Liver (tissue), 9 donors: ENCODE measurements around the gene PPIA. TPM values are rescaled to one million over a fixed set of nuclear protein-coding genes. Genes with fewer than 3 reads are reported as not detected.

Experiments used
- DNase-seq: peaks from one replicate; pipeline ENCODE4 v3.0.0-alpha.2; 2017; ENCODE audit warnings: low spot score
- H3K27ac ChIP-seq, 2 donors: one replicate each; pipeline ENCODE4 v1.7.0; 2013; ENCODE audit warnings: inconsistent platforms in 2 of 2, low read length in 2 of 2, control low read depth in 1 of 2, low read depth in 1 of 2, mild to moderate bottlenecking in 1 of 2
- H3K27me3 ChIP-seq, 4 donors: one replicate each; pipeline versions ENCODE4 v1.6.1 to v1.7.0; 2013; ENCODE audit warnings: low read length in 3 of 4, inconsistent platforms in 1 of 4, mild to moderate bottlenecking in 1 of 4, moderate library complexity in 1 of 4; ENCODE audit not compliant: control insufficient read depth in 4 of 4, insufficient read depth in 4 of 4
- H3K36me3 ChIP-seq, 4 donors: one replicate each; pipeline versions ENCODE4 v1.6.1 to v1.7.0; 2013; ENCODE audit warnings: low read length in 3 of 4, mild to moderate bottlenecking in 3 of 4, low read depth in 1 of 4, moderate library complexity in 1 of 4; ENCODE audit not compliant: control insufficient read depth in 4 of 4, insufficient read depth in 3 of 4
- H3K4me1 ChIP-seq, 4 donors: one replicate each; pipeline versions ENCODE4 v1.6.1 to v1.7.0; 2013; ENCODE audit warnings: low read length in 3 of 4, mild to moderate bottlenecking in 3 of 4, moderate library complexity in 1 of 4; ENCODE audit not compliant: control insufficient read depth in 4 of 4, insufficient read depth in 4 of 4
- H3K4me3 ChIP-seq, 3 donors: one replicate each; pipeline versions ENCODE4 v1.6.1 to v1.7.0; 2013; ENCODE audit warnings: low read length in 3 of 3, control low read depth in 1 of 3, low read depth in 1 of 3, mild to moderate bottlenecking in 1 of 3
- H3K9ac ChIP-seq, 2 donors: one replicate each; pipeline ENCODE4 v1.7.0; 2013; ENCODE audit warnings: low read length in 2 of 2, mild to moderate bottlenecking in 2 of 2, moderate library complexity in 2 of 2, control low read depth in 1 of 2, low read depth in 1 of 2
- H3K9me3 ChIP-seq, 4 donors: one replicate each; pipeline versions ENCODE4 v1.6.1 to v1.7.0; 2013; ENCODE audit warnings: low read length in 3 of 4; ENCODE audit not compliant: control insufficient read depth in 4 of 4
- CTCF ChIP-seq: fragments of 150-350 bp; IDR thresholded peaks from 2 replicates; pipeline ENCODE4 v1.5.1; 2017; ENCODE audit warnings: improper control_type of control experiment, low read depth, low read length; ENCODE audit not compliant: missing input control
- EGR1 ChIP-seq, 2 donors: IDR thresholded peaks; 2 replicates each; pipeline ENCODE4 v1.6.1; 2016 to 2018; ENCODE audit warnings: antibody characterized with exemption in 2 of 2, low read depth in 2 of 2
- FOXA1 ChIP-seq: IDR thresholded peaks from 2 replicates; pipeline ENCODE4 v1.6.1; 2016; ENCODE audit warnings: antibody characterized with exemption
- GABPA ChIP-seq, 2 donors: IDR thresholded peaks in 1 of 2; conservative IDR thresholded peaks in 1 of 2; 2 replicates each; pipeline ENCODE4 v1.6.1; 2016; ENCODE audit warnings: antibody characterized with exemption in 2 of 2, mild to moderate bottlenecking in 1 of 2, moderate library complexity in 1 of 2
- HNF4A ChIP-seq, 2 donors: conservative IDR thresholded peaks; 2 replicates each; pipeline ENCODE4 v1.6.1; 2016; ENCODE audit warnings: antibody characterized with exemption in 2 of 2, mild to moderate bottlenecking in 2 of 2
- HNF4G ChIP-seq: IDR thresholded peaks from 2 replicates; pipeline ENCODE4 v1.6.1; 2016; ENCODE audit warnings: antibody characterized with exemption
- JUND ChIP-seq, 2 donors: IDR thresholded peaks; 2 replicates each; pipeline ENCODE4 v1.6.1; 2016; ENCODE audit warnings: antibody characterized with exemption in 2 of 2
- NR2F2 ChIP-seq: IDR thresholded peaks from 2 replicates; pipeline ENCODE4 v1.6.1; 2016; ENCODE audit warnings: antibody characterized with exemption
- RAD21 ChIP-seq, 2 donors: IDR thresholded peaks; 2 replicates each; pipeline ENCODE4 v1.6.1; 2016; ENCODE audit warnings: antibody characterized with exemption in 2 of 2, mild to moderate bottlenecking in 2 of 2
- RXRA ChIP-seq, 2 donors: IDR thresholded peaks; 2 replicates each; pipeline ENCODE4 v1.6.1; 2017 to 2018; ENCODE audit warnings: antibody characterized with exemption in 2 of 2, mild to moderate bottlenecking in 1 of 2
- TAF1 ChIP-seq: conservative IDR thresholded peaks from 2 replicates; pipeline ENCODE4 v1.6.1; 2016; ENCODE audit warnings: antibody characterized with exemption, mild to moderate bottlenecking
- YY1 ChIP-seq: IDR thresholded peaks from 2 replicates; pipeline ENCODE4 v1.6.1; 2016; ENCODE audit warnings: antibody characterized with exemption, mild to moderate bottlenecking
- WGBS: extraction: QIAGEN DNeasy Blood & Tissue Kit; methylation state at CpG from one replicate; pipeline ENCODE4 v1.1.7; 2013; 5-methylcytosine and 5-hydroxymethylcytosine counted together
- polyA plus RNA-seq, 2 donors: library from polyadenylated mRNA; stranded (reverse) in 1 of 2; unstranded in 1 of 2; fragments of 200-250 nt in 1 of 2; fragments of >200 nt in 1 of 2; fragmentation: Nextera tagmentation in 1 of 2; extraction: Ambion mirVana in 1 of 2; gene quantifications; one replicate each; pipeline versions ENCODE4 v1.2.1 to v1.2.3, GENCODE V29; 2013 to 2015
- total RNA-seq, 2 donors: library from RNA; depleted of rRNA; stranded (reverse); fragments of >200 nt; gene quantifications; one replicate each; pipeline ENCODE4 v1.2.3, GENCODE V29; 2014
- TF ChIP-seq, protein P1 (sequence below): IDR thresholded peaks from 2 replicates; pipeline ENCODE4 v1.6.1; 2016; ENCODE audit warnings: antibody characterized with exemption
- TF ChIP-seq, protein P2 (sequence below): IDR thresholded peaks from 2 replicates; pipeline ENCODE4 v1.6.1; 2016; ENCODE audit warnings: antibody characterized with exemption, mild to moderate bottlenecking
- TF ChIP-seq, protein P3 (sequence below): IDR thresholded peaks from 2 replicates; pipeline ENCODE4 v1.6.1; 2016; ENCODE audit warnings: antibody characterized with exemption
- donor health status: healthy.
- donor health status: healthy.
- donor health status: healthy.
- donor health status: healthy.
- donor health status: healthy.

Gene PPIA
- total and polyA plus RNA-seq, 4 donors: 834 to 1,873 (median 1,399) TPM

GRCh38 chr7:44748045-44748947 lies 48.2 kb upstream of the PPIA start, which contains the start of gene ZMIZ2:
TSS of gene ZMIZ2 (plus strand) at chr7:44748847. CDS start at chr7:44756250, 7,403 bp downstream.
- Histone ChIP-seq H3K36me3 (no peaks in the 10 kb centered on the region), H3K27me3 (no peaks in the 10 kb centered on the region), H3K9me3 (no peaks in the 10 kb centered on the region), H3K9ac (peak within 1 kb of the TSS; percentile 43 to 75), H3K4me1 (peaks cover 15 to 34% (median 25%) of the 10 kb centered on the region in 4 donors), H3K27ac (peak within 1 kb of the TSS; percentile 95 to 97), H3K4me3 (peak within 1 kb of the TSS; percentile 73 to 95 (median 83))
- 2% methylated on average over 92 of the region's 92 CpGs for WGBS
- TF ChIP-seq YY1: peak; percentile 20
- TF ChIP-seq RAD21 (IDR thresholded peaks at IDR 0.05): no peak
- TF ChIP-seq GABPA (IDR thresholded peaks at IDR 0.05 in 1 of 2, conservative IDR thresholded peaks at IDR 0.05 in 1 of 2): no peak
- no peak for TF ChIP-seq HNF4G
- TF ChIP-seq NR2F2: no peak
- TF ChIP-seq RXRA (IDR thresholded peaks at IDR 0.05): no peak
- TF ChIP-seq FOXA1: no peak
- TF ChIP-seq EGR1 (IDR thresholded peaks at IDR 0.05; ENCODE audit: low read depth in 2 of 2): peak in 1 of 2 donors; percentile 58
- TF ChIP-seq JUND (IDR thresholded peaks at IDR 0.05): no peak
- TF ChIP-seq, protein P1, sequence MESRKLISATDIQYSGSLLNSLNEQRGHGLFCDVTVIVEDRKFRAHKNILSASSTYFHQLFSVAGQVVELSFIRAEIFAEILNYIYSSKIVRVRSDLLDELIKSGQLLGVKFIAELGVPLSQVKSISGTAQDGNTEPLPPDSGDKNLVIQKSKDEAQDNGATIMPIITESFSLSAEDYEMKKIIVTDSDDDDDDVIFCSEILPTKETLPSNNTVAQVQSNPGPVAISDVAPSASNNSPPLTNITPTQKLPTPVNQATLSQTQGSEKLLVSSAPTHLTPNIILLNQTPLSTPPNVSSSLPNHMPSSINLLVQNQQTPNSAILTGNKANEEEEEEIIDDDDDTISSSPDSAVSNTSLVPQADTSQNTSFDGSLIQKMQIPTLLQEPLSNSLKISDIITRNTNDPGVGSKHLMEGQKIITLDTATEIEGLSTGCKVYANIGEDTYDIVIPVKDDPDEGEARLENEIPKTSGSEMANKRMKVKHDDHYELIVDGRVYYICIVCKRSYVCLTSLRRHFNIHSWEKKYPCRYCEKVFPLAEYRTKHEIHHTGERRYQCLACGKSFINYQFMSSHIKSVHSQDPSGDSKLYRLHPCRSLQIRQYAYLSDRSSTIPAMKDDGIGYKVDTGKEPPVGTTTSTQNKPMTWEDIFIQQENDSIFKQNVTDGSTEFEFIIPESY: no peak
- no peak for TF ChIP-seq HNF4A (conservative IDR thresholded peaks at IDR 0.05)
- peak; percentile 98 for DNase-seq

- TF ChIP-seq, protein P1: no peak
- TF ChIP-seq TAF1 (no peak), NR2F2 (no peak), CTCF (no peak), EGR1 (IDR thresholded peaks at IDR 0.05; ENCODE audit: low read depth in 2 of 2) (no peak), HNF4A (conservative IDR thresholded peaks at IDR 0.05) (no peak), YY1 (no peak)
- TF ChIP-seq, protein P2, sequence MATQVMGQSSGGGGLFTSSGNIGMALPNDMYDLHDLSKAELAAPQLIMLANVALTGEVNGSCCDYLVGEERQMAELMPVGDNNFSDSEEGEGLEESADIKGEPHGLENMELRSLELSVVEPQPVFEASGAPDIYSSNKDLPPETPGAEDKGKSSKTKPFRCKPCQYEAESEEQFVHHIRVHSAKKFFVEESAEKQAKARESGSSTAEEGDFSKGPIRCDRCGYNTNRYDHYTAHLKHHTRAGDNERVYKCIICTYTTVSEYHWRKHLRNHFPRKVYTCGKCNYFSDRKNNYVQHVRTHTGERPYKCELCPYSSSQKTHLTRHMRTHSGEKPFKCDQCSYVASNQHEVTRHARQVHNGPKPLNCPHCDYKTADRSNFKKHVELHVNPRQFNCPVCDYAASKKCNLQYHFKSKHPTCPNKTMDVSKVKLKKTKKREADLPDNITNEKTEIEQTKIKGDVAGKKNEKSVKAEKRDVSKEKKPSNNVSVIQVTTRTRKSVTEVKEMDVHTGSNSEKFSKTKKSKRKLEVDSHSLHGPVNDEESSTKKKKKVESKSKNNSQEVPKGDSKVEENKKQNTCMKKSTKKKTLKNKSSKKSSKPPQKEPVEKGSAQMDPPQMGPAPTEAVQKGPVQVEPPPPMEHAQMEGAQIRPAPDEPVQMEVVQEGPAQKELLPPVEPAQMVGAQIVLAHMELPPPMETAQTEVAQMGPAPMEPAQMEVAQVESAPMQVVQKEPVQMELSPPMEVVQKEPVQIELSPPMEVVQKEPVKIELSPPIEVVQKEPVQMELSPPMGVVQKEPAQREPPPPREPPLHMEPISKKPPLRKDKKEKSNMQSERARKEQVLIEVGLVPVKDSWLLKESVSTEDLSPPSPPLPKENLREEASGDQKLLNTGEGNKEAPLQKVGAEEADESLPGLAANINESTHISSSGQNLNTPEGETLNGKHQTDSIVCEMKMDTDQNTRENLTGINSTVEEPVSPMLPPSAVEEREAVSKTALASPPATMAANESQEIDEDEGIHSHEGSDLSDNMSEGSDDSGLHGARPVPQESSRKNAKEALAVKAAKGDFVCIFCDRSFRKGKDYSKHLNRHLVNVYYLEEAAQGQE: no peak
- TF ChIP-seq, protein P3, sequence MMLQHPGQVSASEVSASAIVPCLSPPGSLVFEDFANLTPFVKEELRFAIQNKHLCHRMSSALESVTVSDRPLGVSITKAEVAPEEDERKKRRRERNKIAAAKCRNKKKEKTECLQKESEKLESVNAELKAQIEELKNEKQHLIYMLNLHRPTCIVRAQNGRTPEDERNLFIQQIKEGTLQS: no peak
- Histone ChIP-seq H3K9me3 (no peaks in the 10 kb centered on the region), H3K27me3 (no peaks in the 10 kb centered on the region), H3K36me3 (no peaks in the 10 kb centered on the region), H3K9ac (peak overlapping the region; percentile 3 to 43), H3K27ac (peak overlapping the region in 1 of 2 donors; percentile 57), H3K4me1 (peaks cover 15 to 34% (median 25%) of the 10 kb centered on the region in 4 donors), H3K4me3 (peak overlapping the region; percentile 73 to 95 (median 83))
- DNase-seq: no peak
- WGBS: 2% methylated on average over 60 of the region's 60 CpGs
Measured at GRCh38 chr7:44748948-44749731, 47.3 kb upstream of the PPIA start.
